ENCODE measurements around the gene PIGH.

Gene PIGH

DNA sequence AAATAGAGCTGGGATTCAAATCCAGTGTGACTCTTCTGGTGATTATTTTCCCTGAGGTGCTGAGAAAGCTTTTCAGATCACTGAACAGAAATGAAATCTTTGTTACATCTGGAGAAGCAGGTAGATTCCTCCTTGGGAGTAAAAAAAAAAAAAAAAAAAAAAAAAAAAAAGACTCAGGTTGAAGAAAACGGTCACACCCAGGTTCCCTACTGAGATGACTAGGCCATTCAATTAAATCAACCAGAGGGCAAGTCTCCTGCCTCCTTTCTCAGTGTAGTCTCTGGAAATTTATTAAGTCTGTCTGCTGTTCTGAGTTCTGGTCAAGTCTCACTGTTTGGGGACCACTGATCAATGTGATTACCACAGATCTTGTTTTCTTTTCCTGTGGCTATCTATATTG lies 43.6 kb upstream of the PIGH start:
- no peak for DNase-seq
- no peaks in the 10 kb centered on the region for H3K27me3 ChIP-seq (ENCODE audit: control insufficient read depth in 1 of 2, insufficient read depth in 1 of 2, low read length in 2 of 2)
- H4K91ac ChIP-seq (ENCODE audit: low read length), result no peak overlapping the region
- H2BK5ac ChIP-seq (ENCODE audit: low read depth, low read length, poor library complexity, severe bottlenecking), result no peak overlapping the region
- no peak overlapping the region for H3K14ac ChIP-seq (ENCODE audit: low read length in 2 of 2)
- no peak overlapping the region for H3K18ac ChIP-seq (ENCODE audit: low read depth in 1 of 2, low read length in 2 of 2)
- no peak overlapping the region for H4K8ac ChIP-seq (ENCODE audit: low read length)
- H2BK120ac ChIP-seq (ENCODE audit: low read depth, low read length), result no peak overlapping the region
- no peak overlapping the region for H2AK5ac ChIP-seq (ENCODE audit: low read length, severe bottlenecking)
- H3K27ac ChIP-seq (ENCODE audit: low read length, poor library complexity, severe bottlenecking), result no peak overlapping the region
- H3K9me3 ChIP-seq (ENCODE audit: control insufficient read depth, low read length), result no peaks in the 10 kb centered on the region
- H3K23ac ChIP-seq (ENCODE audit: low read length in 2 of 2), result no peak overlapping the region
- peaks cover 5 to 36% of the 10 kb centered on the region in 2 experiments for H3K36me3 ChIP-seq (ENCODE audit: control insufficient read depth in 1 of 2, insufficient read depth in 2 of 2, low read depth in 1 of 2, low read length in 2 of 2)
- no peak overlapping the region for H2BK12ac ChIP-seq (ENCODE audit: low read length in 2 of 2)
- no peaks in the 10 kb centered on the region for H3K4me1 ChIP-seq (ENCODE audit: control insufficient read depth, insufficient read depth, low read depth, low read length)
- no peak overlapping the region for H3K4ac ChIP-seq (ENCODE audit: low read depth in 1 of 2, low read length in 2 of 2)
- no peak overlapping the region for H2BK15ac ChIP-seq (ENCODE audit: low read depth, poor library complexity, severe bottlenecking)
- H3K9ac ChIP-seq (ENCODE audit: low read length), result no peak overlapping the region
- H3K4me2 ChIP-seq (ENCODE audit: low read length, poor library complexity, severe bottlenecking), result no peak overlapping the region
- H2AFZ ChIP-seq (ENCODE audit: low read depth, low read length), result no peak overlapping the region
- 40% methylated on average over 1 of the region's 1 CpG for WGBS
- H3K4me3 ChIP-seq (ENCODE audit: insufficient read depth in 1 of 2, low read depth in 1 of 2, low read length in 2 of 2), result no peak overlapping the region
- H3K79me1 ChIP-seq (replicated peaks; ENCODE audit: low read length, poor library complexity, severe bottlenecking), result no peaks in the 10 kb centered on the region

DNA sequence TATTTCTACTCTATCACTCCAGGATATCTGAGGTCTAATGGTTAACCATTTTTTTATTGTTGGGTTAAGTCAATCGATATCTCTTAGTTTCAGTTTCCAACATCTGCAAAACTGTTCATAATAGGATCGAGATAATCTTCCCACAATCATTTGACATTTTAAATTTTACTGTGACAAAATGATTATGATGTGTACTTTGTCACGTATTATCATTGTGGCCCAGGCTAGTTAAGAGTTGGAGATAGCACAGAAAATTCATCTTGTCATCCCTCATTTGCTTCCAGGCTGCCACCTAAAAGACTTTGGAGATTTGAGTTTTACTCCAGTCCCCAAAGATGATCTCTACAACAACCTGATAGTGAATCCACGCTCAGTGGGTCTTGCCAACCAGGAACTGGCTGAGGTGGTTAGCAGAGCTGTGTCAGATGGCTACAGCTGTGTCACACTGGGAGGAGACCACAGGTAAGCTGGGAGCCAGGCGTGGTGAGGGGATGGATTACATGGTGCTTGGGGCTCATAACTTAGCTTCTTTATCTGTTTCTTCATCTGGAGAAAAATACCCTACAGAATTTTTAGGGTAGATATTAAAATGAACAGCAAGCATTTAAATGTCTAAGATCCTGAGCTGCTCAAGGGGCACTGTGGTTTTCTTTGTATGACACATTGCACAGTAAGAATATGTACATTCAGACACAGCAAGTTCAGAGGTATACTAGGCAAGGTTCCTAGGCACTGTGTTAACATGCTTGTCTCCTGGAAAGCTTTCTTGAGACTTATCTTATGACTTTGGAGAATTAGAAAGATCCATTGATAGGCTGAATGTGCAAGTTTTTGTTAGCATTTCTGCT lies 42.1 kb upstream of the PIGH start:
- H4K91ac ChIP-seq (ENCODE audit: low read length), result no peak overlapping the region
- H3K4me3 ChIP-seq (ENCODE audit: insufficient read depth in 1 of 2, low read depth in 1 of 2, low read length in 2 of 2), result no peak overlapping the region
- no peaks in the 10 kb centered on the region for H3K9me3 ChIP-seq (ENCODE audit: control insufficient read depth, low read length)
- no peak overlapping the region for H2AK5ac ChIP-seq (ENCODE audit: low read length, severe bottlenecking)
- no peak overlapping the region for H3K23ac ChIP-seq (ENCODE audit: low read length in 2 of 2)
- H2BK15ac ChIP-seq (ENCODE audit: low read depth, poor library complexity, severe bottlenecking), result no peak overlapping the region
- no peak for DNase-seq
- peaks cover 5 to 20% of the 10 kb centered on the region in 2 experiments for H3K36me3 ChIP-seq (ENCODE audit: control insufficient read depth in 1 of 2, insufficient read depth in 2 of 2, low read depth in 1 of 2, low read length in 2 of 2)
- no peak overlapping the region for H3K27ac ChIP-seq (ENCODE audit: low read length, poor library complexity, severe bottlenecking)
- H2BK12ac ChIP-seq (ENCODE audit: low read length in 2 of 2), result no peak overlapping the region
- H3K14ac ChIP-seq (ENCODE audit: low read length in 2 of 2), result no peak overlapping the region
- no peak overlapping the region for H2BK120ac ChIP-seq (ENCODE audit: low read depth, low read length)
- WGBS, result 100% methylated on average over 2 of the region's 5 CpGs
- H3K4me1 ChIP-seq (ENCODE audit: control insufficient read depth, insufficient read depth, low read depth, low read length), result no peaks in the 10 kb centered on the region
- no peak overlapping the region for H2BK5ac ChIP-seq (ENCODE audit: low read depth, low read length, poor library complexity, severe bottlenecking)
- no peak overlapping the region for H3K4ac ChIP-seq (ENCODE audit: low read depth in 1 of 2, low read length in 2 of 2)
- no peaks in the 10 kb centered on the region for H3K27me3 ChIP-seq (ENCODE audit: control insufficient read depth in 1 of 2, insufficient read depth in 1 of 2, low read length in 2 of 2)
- H2AFZ ChIP-seq (ENCODE audit: low read depth, low read length), result no peak overlapping the region
- peaks cover 2% of the 10 kb centered on the region for H3K79me1 ChIP-seq (replicated peaks; ENCODE audit: low read length, poor library complexity, severe bottlenecking)
- no peak overlapping the region for H3K4me2 ChIP-seq (ENCODE audit: low read length, poor library complexity, severe bottlenecking)
- no peak overlapping the region for H4K8ac ChIP-seq (ENCODE audit: low read length)
- H3K18ac ChIP-seq (ENCODE audit: low read depth in 1 of 2, low read length in 2 of 2), result no peak overlapping the region
- H3K9ac ChIP-seq (ENCODE audit: low read length), result no peak overlapping the region

- peaks cover 5 to 13% of the 10 kb centered on the region in 2 experiments for H3K36me3 ChIP-seq (ENCODE audit: control insufficient read depth in 1 of 2, insufficient read depth in 2 of 2, low read depth in 1 of 2, low read length in 2 of 2)
- H3K4me1 ChIP-seq (ENCODE audit: control insufficient read depth, insufficient read depth, low read depth, low read length), result no peaks in the 10 kb centered on the region
- no peak overlapping the region for H3K4me2 ChIP-seq (ENCODE audit: low read length, poor library complexity, severe bottlenecking)
- H4K8ac ChIP-seq (ENCODE audit: low read length), result no peak overlapping the region
- no peak overlapping the region for H3K27ac ChIP-seq (ENCODE audit: low read length, poor library complexity, severe bottlenecking)
- H3K4me3 ChIP-seq (ENCODE audit: insufficient read depth in 1 of 2, low read depth in 1 of 2, low read length in 2 of 2), result no peak overlapping the region
- no peak overlapping the region for H4K91ac ChIP-seq (ENCODE audit: low read length)
- H2AK5ac ChIP-seq (ENCODE audit: low read length, severe bottlenecking), result no peak overlapping the region
- no peak overlapping the region for H3K23ac ChIP-seq (ENCODE audit: low read length in 2 of 2)
- H3K14ac ChIP-seq (ENCODE audit: low read length in 2 of 2), result no peak overlapping the region
- H3K9ac ChIP-seq (ENCODE audit: low read length), result no peak overlapping the region
- H2BK12ac ChIP-seq (ENCODE audit: low read length in 2 of 2), result no peak overlapping the region
- H2BK5ac ChIP-seq (ENCODE audit: low read depth, low read length, poor library complexity, severe bottlenecking), result no peak overlapping the region
- H3K4ac ChIP-seq (ENCODE audit: low read depth in 1 of 2, low read length in 2 of 2), result no peak overlapping the region
- no CpG with 5 or more reads among the region's 1 CpG for WGBS
- no peaks in the 10 kb centered on the region for H3K27me3 ChIP-seq (ENCODE audit: control insufficient read depth in 1 of 2, insufficient read depth in 1 of 2, low read length in 2 of 2)
- H2AFZ ChIP-seq (ENCODE audit: low read depth, low read length), result no peak overlapping the region
- no peaks in the 10 kb centered on the region for H3K9me3 ChIP-seq (ENCODE audit: control insufficient read depth, low read length)
- DNase-seq, result no peak
- H3K18ac ChIP-seq (ENCODE audit: low read depth in 1 of 2, low read length in 2 of 2), result no peak overlapping the region
- peaks cover 2% of the 10 kb centered on the region for H3K79me1 ChIP-seq (replicated peaks; ENCODE audit: low read length, poor library complexity, severe bottlenecking)
- H2BK15ac ChIP-seq (ENCODE audit: low read depth, poor library complexity, severe bottlenecking), result no peak overlapping the region
- no peak overlapping the region for H2BK120ac ChIP-seq (ENCODE audit: low read depth, low read length)
Measured at GRCh38 chr14:67641480-67641879, 41.4 kb upstream of the PIGH start.

DNA sequence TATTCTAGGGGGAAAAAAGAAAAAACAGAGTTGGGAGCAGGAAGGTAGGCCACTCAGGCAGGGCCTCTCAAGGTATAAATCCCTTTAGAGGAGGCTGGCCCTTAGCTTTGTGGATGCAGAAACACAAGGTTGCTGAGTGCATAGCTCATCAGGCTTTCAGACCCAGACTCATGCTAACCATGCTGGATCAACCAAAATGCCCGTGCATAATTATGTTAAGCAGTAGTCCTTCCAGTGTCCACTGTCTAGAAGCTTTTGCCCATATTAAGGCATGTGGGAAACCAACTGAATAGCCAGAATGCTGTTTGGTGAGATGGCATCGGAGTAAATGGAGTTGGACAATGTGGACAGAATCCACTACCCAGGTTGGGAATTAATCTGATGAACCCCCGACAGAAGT lies 38.6 kb upstream of the PIGH start:
- Histone ChIP-seq H3K18ac (ENCODE audit: low read depth in 1 of 2, low read length in 2 of 2) (no peak overlapping the region), H2BK12ac (ENCODE audit: low read length in 2 of 2) (no peak overlapping the region), H3K14ac (ENCODE audit: low read length in 2 of 2) (no peak overlapping the region), H3K4me3 (ENCODE audit: insufficient read depth in 1 of 2, low read depth in 1 of 2, low read length in 2 of 2) (no peak overlapping the region), H3K9ac (ENCODE audit: low read length) (no peak overlapping the region), H3K9me3 (ENCODE audit: control insufficient read depth, low read length) (no peaks in the 10 kb centered on the region), H3K4me1 (ENCODE audit: control insufficient read depth, insufficient read depth, low read depth, low read length) (no peaks in the 10 kb centered on the region), H3K4ac (ENCODE audit: low read depth in 1 of 2, low read length in 2 of 2) (no peak overlapping the region), H3K79me1 (replicated peaks; ENCODE audit: low read length, poor library complexity, severe bottlenecking) (peaks cover 2% of the 10 kb centered on the region), H2BK5ac (ENCODE audit: low read depth, low read length, poor library complexity, severe bottlenecking) (no peak overlapping the region), H3K27me3 (ENCODE audit: control insufficient read depth in 1 of 2, insufficient read depth in 1 of 2, low read length in 2 of 2) (no peaks in the 10 kb centered on the region), H2BK15ac (ENCODE audit: low read depth, poor library complexity, severe bottlenecking) (no peak overlapping the region), H3K23ac (ENCODE audit: low read length in 2 of 2) (no peak overlapping the region), H2AK5ac (ENCODE audit: low read length, severe bottlenecking) (no peak overlapping the region), H3K27ac (ENCODE audit: low read length, poor library complexity, severe bottlenecking) (no peak overlapping the region), H3K4me2 (ENCODE audit: low read length, poor library complexity, severe bottlenecking) (no peak overlapping the region), H4K91ac (ENCODE audit: low read length) (no peak overlapping the region), H3K36me3 (ENCODE audit: control insufficient read depth in 1 of 2, insufficient read depth in 2 of 2, low read depth in 1 of 2, low read length in 2 of 2) (no peaks in the 10 kb centered on the region), H2BK120ac (ENCODE audit: low read depth, low read length) (no peak overlapping the region), H4K8ac (ENCODE audit: low read length) (no peak overlapping the region), H2AFZ (ENCODE audit: low read depth, low read length) (no peak overlapping the region)
- 96% methylated on average over 3 of the region's 3 CpGs for WGBS
- DNase-seq, result no peak

Data from mesenchymal stem cell (in vitro differentiated cells and primary cell).